Caco-2 (cell line): ENCODE measurements around the gene KCTD6. TPM values are rescaled to one million over a fixed set of nuclear protein-coding genes. Genes with fewer than 3 reads are reported as not detected.
"Not testable (repeated sequence)": the region's sequence is repeated elsewhere in the genome, so short reads cannot be mapped to it uniquely, and the experiment has no call there.

Experiments
- BruUV-seq: library from RNA; stranded (reverse); fragments of 400-500 nt; replicated peaks from 2 replicates; lab custom pipeline; 2021; lab: Mats Ljungman, UMichigan
- CTCF ChIA-PET: fragments of 300-600 bp; sonication (Branson Sonifier 250); formaldehyde crosslinking; loops from one replicate; lab custom pipeline; 2022; ENCODE audit warnings: antibody characterized with exemption; lab: Charles Lee
- POLR2A ChIA-PET: fragments of 300-600 bp; sonication (Branson Sonifier 250); formaldehyde crosslinking; loops from one replicate; lab custom pipeline; 2022; ENCODE audit warnings: antibody characterized with exemption; lab: Charles Lee
- DNase-seq, 2 experiments: peaks; one replicate each; pipeline versions ENCODE4 v3.0.0 to v3.0.0-alpha.2; 2020 to 2022
- H3K27me3 ChIP-seq: replicated peaks from 2 replicates; pipeline ENCODE4 v1.6.0; 2011; ENCODE audit warnings: low read length; ENCODE audit not compliant: control insufficient read depth, insufficient read depth
- H3K36me3 ChIP-seq: 2 replicates; pipeline ENCODE4 v1.5.1; 2011; ENCODE audit warnings: low read length; ENCODE audit not compliant: control insufficient read depth, insufficient read depth
- H3K4me1 ChIP-seq: fragments of 250-450 bp; sonication (Bioruptor Pico); 2 replicates; pipeline ENCODE4 v1.5.1; 2020; ENCODE audit warnings: mild to moderate bottlenecking
- H3K4me3 ChIP-seq: 2 replicates; pipeline ENCODE4 v1.5.1; 2011; ENCODE audit warnings: low read depth, mild to moderate bottlenecking, control low read depth, low read length
- H3K9me3 ChIP-seq: fragments of 250-450 bp; sonication (Bioruptor Pico); 2 replicates; pipeline ENCODE4 v1.5.1; 2020; ENCODE audit warnings: mild to moderate bottlenecking, moderate library complexity
- H3K27ac Mint-ChIP-seq: one replicate; pipeline ENCODE4 v1.8.0; 2022; ENCODE audit warnings: mixed read lengths; ENCODE audit not compliant: unreplicated experiment
- H3K27me3 Mint-ChIP-seq: one replicate; pipeline ENCODE4 v1.8.0; 2022; ENCODE audit warnings: mixed read lengths; ENCODE audit not compliant: insufficient read depth, unreplicated experiment
- H3K36me3 Mint-ChIP-seq: one replicate; pipeline ENCODE4 v1.8.0; 2022; ENCODE audit warnings: mild to moderate bottlenecking, mixed read lengths; ENCODE audit not compliant: insufficient read depth, unreplicated experiment
- H3K4me1 Mint-ChIP-seq: one replicate; pipeline ENCODE4 v1.8.0; 2022; ENCODE audit warnings: low read depth, mixed read lengths; ENCODE audit not compliant: unreplicated experiment
- H3K4me3 Mint-ChIP-seq: one replicate; pipeline ENCODE4 v1.8.0; 2022; ENCODE audit warnings: mild to moderate bottlenecking, moderate library complexity, mixed read lengths; ENCODE audit not compliant: unreplicated experiment
- H3K9me3 Mint-ChIP-seq: one replicate; pipeline ENCODE4 v1.8.0; 2022; ENCODE audit warnings: mixed read lengths; ENCODE audit not compliant: unreplicated experiment
- intact Hi-C: fragments of 100-400 bp; cut with micrococcal nuclease; formaldehyde crosslinking; loops from one replicate; pipeline ENCODE4 v1.10.0; 2022; ENCODE audit not compliant: unreplicated experiment
- total RNA-seq: library from RNA; stranded (reverse); gene quantifications from 2 replicates; pipeline ENCODE4 v1.2.3, GENCODE V29; 2022
- TF ChIP-seq, protein P1 (sequence below), 2 experiments: fragments of 200-600 bp in 1 of 2; IDR thresholded peaks; 1 replicate in 1 of 2; 2 replicates in 1 of 2; pipeline versions ENCODE4 v1.5.1 to v1.8.0; 2011 to 2022; ENCODE audit warnings: antibody characterized with exemption in 1 of 2, control low read depth in 1 of 2, inconsistent platforms in 1 of 2, low read depth in 1 of 2, low read length in 1 of 2, mild to moderate bottlenecking in 1 of 2, moderate library complexity in 1 of 2; ENCODE audit not compliant: insufficient read depth in 1 of 2, severe bottlenecking in 1 of 2, unreplicated experiment in 1 of 2

The KCTD6 gene
- total RNA-seq, 1 experiment from 2014 or later, result 9.8 TPM

DNA sequence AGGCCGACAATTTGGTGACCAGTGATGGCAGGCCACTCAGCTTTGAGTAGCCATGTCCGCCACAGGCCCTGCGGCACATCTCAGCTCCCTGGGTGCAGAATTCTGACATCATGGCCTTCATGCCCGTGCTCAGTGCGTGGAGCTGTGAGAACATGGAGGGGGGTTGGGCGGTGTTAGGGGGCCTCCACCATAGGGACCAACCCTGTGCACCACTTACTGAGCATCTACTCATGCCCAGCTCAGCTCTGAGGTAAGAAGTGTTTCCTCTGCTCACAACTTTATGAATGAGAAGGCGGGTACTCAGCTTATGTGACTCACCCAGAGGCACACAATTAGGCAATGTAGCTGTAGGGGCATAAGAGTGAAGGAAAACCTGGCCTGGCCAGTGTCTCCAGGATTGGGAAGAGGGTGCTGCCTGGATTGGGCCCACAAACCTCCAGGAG, 34.6 kb downstream of the KCTD6 start:
- Mint-ChIP-seq H3K9me3 (no peaks in the 10 kb centered on the region), H3K27me3 (no peaks in the 10 kb centered on the region), H3K4me1 (peaks cover 11% of the 10 kb centered on the region), H3K27ac (peak overlapping the region; percentile 27), H3K36me3 (peaks cover 6% of the 10 kb centered on the region), H3K4me3 (no peak overlapping the region)
- BruUV-seq, result no TSS peak
- Histone ChIP-seq H3K4me1 (peaks cover 25% of the 10 kb centered on the region), H3K4me3 (no peak overlapping the region), H3K36me3 (no peaks in the 10 kb centered on the region; the same call in 1 of the 2 replicates), H3K27me3 (no peaks in the 10 kb centered on the region), H3K9me3 (no peaks in the 10 kb centered on the region)
- ChIA-PET CTCF (interaction anchor here (0.6 to 1.2 kb wide), 2 partner anchors 35 to 1993 kb away, joined by 3 to 5 read pairs; partner anchors contain the start of gene KCTD6), POLR2A (no interaction called here)
- intact Hi-C loops, result loop anchor here (5.0 kb wide), 1 partner anchor 41 kb away; no protein-coding TSS in a partner anchor
- TF ChIP-seq, protein P1, sequence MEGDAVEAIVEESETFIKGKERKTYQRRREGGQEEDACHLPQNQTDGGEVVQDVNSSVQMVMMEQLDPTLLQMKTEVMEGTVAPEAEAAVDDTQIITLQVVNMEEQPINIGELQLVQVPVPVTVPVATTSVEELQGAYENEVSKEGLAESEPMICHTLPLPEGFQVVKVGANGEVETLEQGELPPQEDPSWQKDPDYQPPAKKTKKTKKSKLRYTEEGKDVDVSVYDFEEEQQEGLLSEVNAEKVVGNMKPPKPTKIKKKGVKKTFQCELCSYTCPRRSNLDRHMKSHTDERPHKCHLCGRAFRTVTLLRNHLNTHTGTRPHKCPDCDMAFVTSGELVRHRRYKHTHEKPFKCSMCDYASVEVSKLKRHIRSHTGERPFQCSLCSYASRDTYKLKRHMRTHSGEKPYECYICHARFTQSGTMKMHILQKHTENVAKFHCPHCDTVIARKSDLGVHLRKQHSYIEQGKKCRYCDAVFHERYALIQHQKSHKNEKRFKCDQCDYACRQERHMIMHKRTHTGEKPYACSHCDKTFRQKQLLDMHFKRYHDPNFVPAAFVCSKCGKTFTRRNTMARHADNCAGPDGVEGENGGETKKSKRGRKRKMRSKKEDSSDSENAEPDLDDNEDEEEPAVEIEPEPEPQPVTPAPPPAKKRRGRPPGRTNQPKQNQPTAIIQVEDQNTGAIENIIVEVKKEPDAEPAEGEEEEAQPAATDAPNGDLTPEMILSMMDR (IDR thresholded peaks at IDR 0.05; ENCODE audit: insufficient read depth in 1 of 2, low read depth in 1 of 2, low read length in 1 of 2, severe bottlenecking in 1 of 2, unreplicated experiment in 1 of 2), result no peak
- DNase-seq, result peak in 1 of 2 experiments; percentile 46

DNA sequence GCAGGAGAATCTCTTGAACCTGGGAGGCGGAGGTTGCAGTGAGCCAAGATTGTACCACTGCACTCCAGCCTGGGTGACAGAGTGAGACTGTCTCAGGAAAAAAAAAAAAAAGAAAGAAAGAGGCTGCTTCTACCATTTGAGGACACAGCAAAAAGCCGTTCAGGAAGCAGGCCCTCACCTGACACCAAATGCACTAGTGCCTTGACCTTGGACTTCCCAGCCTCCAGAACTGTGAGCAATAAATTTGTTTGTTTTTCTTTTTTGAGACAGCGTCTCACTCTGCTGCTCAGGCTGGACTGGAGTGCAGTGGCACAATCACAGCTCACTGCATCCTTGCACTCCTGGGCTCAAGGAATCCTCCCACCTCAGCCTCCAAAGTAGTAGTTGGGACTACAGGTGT, 35.5 kb downstream of the KCTD6 start:
- H3K27me3 ChIP-seq, H3K4me3 Mint-ChIP-seq, H3K4me1 Mint-ChIP-seq, H3K9me3 ChIP-seq, H3K36me3 Mint-ChIP-seq, BruUV-seq, H3K27me3 Mint-ChIP-seq, H3K27ac Mint-ChIP-seq, H3K36me3 ChIP-seq, H3K4me3 ChIP-seq, CTCF ChIA-PET, H3K9me3 Mint-ChIP-seq, DNase-seq, POLR2A ChIA-PET: not testable (repeated sequence)
- H3K4me1 ChIP-seq, result peaks cover 22% of the 10 kb centered on the region
- intact Hi-C loops, result loop anchor here (5.0 kb wide), 1 partner anchor 40 kb away; no protein-coding TSS in a partner anchor

DNA sequence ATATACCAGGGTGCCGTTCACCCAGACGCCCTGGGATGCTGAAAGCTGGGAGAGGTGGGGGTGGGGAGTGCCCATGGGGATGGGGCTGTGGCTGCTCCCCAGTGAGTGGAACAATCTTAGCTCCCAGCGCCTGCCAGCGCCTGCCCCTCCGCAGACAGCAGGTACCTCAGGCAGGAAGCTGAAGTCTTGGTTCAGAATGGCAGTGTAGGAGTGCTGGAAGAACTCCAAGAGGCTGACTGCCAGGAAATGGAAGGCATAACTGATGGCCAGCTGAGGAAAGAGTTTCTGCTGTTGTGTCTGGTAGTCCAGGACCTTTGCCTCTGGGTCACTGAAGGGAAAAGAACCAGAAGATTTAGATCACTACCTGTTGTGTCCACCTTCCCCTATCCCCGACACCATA, 36.7 kb downstream of the KCTD6 start:
- no peaks in the 10 kb centered on the region for H3K27me3 Mint-ChIP-seq
- intact Hi-C loops, result loop anchor here (1.0 to 5.0 kb wide), 2 partner anchors 39 to 102 kb away; no protein-coding TSS in a partner anchor
- Histone ChIP-seq H3K4me3 (no peak overlapping the region), H3K4me1 (peaks cover 20% of the 10 kb centered on the region), H3K36me3 (peaks cover 1% of the 10 kb centered on the region), H3K27me3 (no peaks in the 10 kb centered on the region), H3K9me3 (no peaks in the 10 kb centered on the region)
- H3K9me3 Mint-ChIP-seq, result no peaks in the 10 kb centered on the region
- ChIA-PET POLR2A (no interaction called here), CTCF (interaction anchor here (0.6 to 1.5 kb wide), 4 partner anchors 25 to 1425 kb away, joined by 3 to 4 read pairs (median 3); no protein-coding TSS in a partner anchor)
- peaks cover 17% of the 10 kb centered on the region for H3K4me1 Mint-ChIP-seq
- H3K27ac Mint-ChIP-seq, result no peak overlapping the region
- no peak overlapping the region for H3K4me3 Mint-ChIP-seq
- DNase-seq, result no peak
- TF ChIP-seq, protein P1 (IDR thresholded peaks at IDR 0.05; ENCODE audit: insufficient read depth in 1 of 2, low read depth in 1 of 2, low read length in 1 of 2, severe bottlenecking in 1 of 2, unreplicated experiment in 1 of 2), result no peak
- peaks cover 6% of the 10 kb centered on the region for H3K36me3 Mint-ChIP-seq
- no TSS peak for BruUV-seq
